ENCODE data around the gene PRICKLE1. TPM values are rescaled to one million over a fixed set of nuclear protein-coding genes. Genes with fewer than 3 reads are reported as not detected.

Gene PRICKLE1
- total and polyA plus RNA-seq, 10 of the 15 experiments (the other 5 are each of a cell fraction or from before 2014, with no cell fraction given), result 0.47 to 2.8 (median 0.86) TPM

- no peak for TF ChIP-seq CTCF (IDR thresholded peaks at IDR 0.05 in 2 of 3, conservative IDR thresholded peaks at IDR 0.05 in 1 of 3; ENCODE audit: control insufficient read depth in 2 of 3, extremely low read depth in 1 of 3, insufficient read depth in 1 of 3, low read depth in 3 of 3, low read length in 3 of 3)
Measured at GRCh38 chr12:42498549-42499247, 90.8 kb downstream of the PRICKLE1 start (continued).

DNA sequence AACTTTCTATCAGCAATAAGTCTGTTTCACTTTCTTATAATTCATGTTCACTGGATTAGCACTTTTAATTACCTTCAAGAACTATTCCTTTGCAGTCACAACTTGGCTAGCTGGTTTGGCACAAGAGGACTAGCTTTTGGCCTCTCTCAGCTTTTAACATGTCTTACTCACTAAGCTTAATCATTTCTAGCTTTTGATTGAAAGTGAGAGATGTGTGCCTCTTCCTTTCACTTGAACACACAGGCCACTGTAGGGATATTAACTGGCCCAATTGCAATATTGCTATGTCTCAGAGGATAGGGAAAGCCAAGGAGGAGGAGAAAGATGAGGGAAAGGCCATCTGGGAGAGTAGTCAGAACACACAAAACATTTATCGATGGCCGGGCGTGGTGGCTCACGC, 92.7 kb downstream of the PRICKLE1 start:
- 38% methylated on average over 4 of the region's 4 CpGs for WGBS (ENCODE audit: insufficient coverage, insufficient replicate concordance, low lambda C conversion rate, missing lambda C conversion rate)
- Histone ChIP-seq H4K20me1 (ENCODE audit: control insufficient read depth, insufficient read depth) (no peaks in the 10 kb centered on the region), H3K27ac (ENCODE audit: control insufficient read depth, insufficient read depth) (no peak overlapping the region), H3K4me2 (ENCODE audit: control insufficient read depth, insufficient read depth) (no peak overlapping the region), H2AFZ (ENCODE audit: control insufficient read depth, low read depth, low read length) (no peak overlapping the region), H3K9ac (ENCODE audit: control insufficient read depth, insufficient read depth, low read length) (no peak overlapping the region), H3K79me2 (ENCODE audit: control insufficient read depth, insufficient read depth, low read length) (no peaks in the 10 kb centered on the region), H3K9me3 (replicated peaks; ENCODE audit: control insufficient read depth, insufficient read depth, low read length) (no peaks in the 10 kb centered on the region), H3K27me3 (replicated peaks in 1 of 2; ENCODE audit: control insufficient read depth in 2 of 2, insufficient read depth in 2 of 2, low read length in 1 of 2) (no peaks in the 10 kb centered on the region), H3K4me1 (ENCODE audit: control insufficient read depth, insufficient read depth, low read length) (no peaks in the 10 kb centered on the region), H3K36me3 (ENCODE audit: control insufficient read depth in 2 of 2, insufficient read depth in 2 of 2, low read length in 1 of 2) (no peaks in the 10 kb centered on the region), H3K4me3 (no peak overlapping the region)
- ChIA-PET SMC1A (ENCODE audit: uncharacterized antibody, unreplicated experiment) (interaction anchor here (1.4 kb wide), 1 partner anchor 72 kb away, joined by 6 read pairs; no protein-coding TSS in a partner anchor), POLR2A (no interaction called here), CTCF (interaction anchor here (1.2 to 1.9 kb wide), 3 partner anchors 14 to 785 kb away, joined by 3 to 6 read pairs (median 3); no protein-coding TSS in a partner anchor), RAD21 (ENCODE audit: unreplicated experiment) (no interaction called here)
- intact Hi-C loops (cut with micrococcal nuclease; ENCODE audit: unreplicated experiment) (no loop called here), in situ Hi-C loops (cut with MboI) (no loop called here)
- no TSS peak for BruUV-seq (replicated peaks)
- FAIRE-seq, result no peak
- ATAC-seq, result peak; percentile 32; the same call in 1 of the 3 replicates
- no peak for TF ChIP-seq HDGF (IDR thresholded peaks at IDR 0.05)
- TF ChIP-seq SREBF1 (IDR thresholded peaks at IDR 0.05; ENCODE audit: low read length), result no peak
- TF ChIP-seq EZH2 (IDR thresholded peaks at IDR 0.05; ENCODE audit: borderline replicate concordance, control insufficient read depth, low read depth, low read length), result no peak
- no peak for TF ChIP-seq POLR2AphosphoS2 (IDR thresholded peaks at IDR 0.05; ENCODE audit: low read depth, low read length)
- TF ChIP-seq, protein P1, sequence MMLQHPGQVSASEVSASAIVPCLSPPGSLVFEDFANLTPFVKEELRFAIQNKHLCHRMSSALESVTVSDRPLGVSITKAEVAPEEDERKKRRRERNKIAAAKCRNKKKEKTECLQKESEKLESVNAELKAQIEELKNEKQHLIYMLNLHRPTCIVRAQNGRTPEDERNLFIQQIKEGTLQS (IDR thresholded peaks at IDR 0.05; ENCODE audit: borderline replicate concordance, extremely low read depth, low read depth, low read length), result no peak
- TF ChIP-seq BACH1 (IDR thresholded peaks at IDR 0.05; ENCODE audit: borderline replicate concordance), result no peak
- TF ChIP-seq BHLHE40 (IDR thresholded peaks at IDR 0.05; ENCODE audit: borderline replicate concordance in 1 of 2, low read depth in 2 of 2, low read length in 1 of 2), result no peak
- TF ChIP-seq RELA (IDR thresholded peaks at IDR 0.05; ENCODE audit: borderline replicate concordance, partially characterized antibody), result no peak
- no peak for DNase-seq (ENCODE audit: low read depth, low spot score)

All from GM12878 (cell line).